AG10803 (cell line): ENCODE data around the gene PIK3R1.

Experiments used
- DNase-seq: peaks from one replicate; pipeline ENCODE4 v3.0.0; 2010; ENCODE audit warnings: low read depth
- H3K4me3 ChIP-seq: 2 replicates; pipeline ENCODE4 v1.5.1; 2011; ENCODE audit warnings: mild to moderate bottlenecking, low read length, control low read depth
- TF ChIP-seq, protein P1 (sequence below): conservative IDR thresholded peaks from 2 replicates; pipeline ENCODE4 v1.5.1; 2011; ENCODE audit warnings: mild to moderate bottlenecking, low read length, control low read depth, inconsistent platforms

The PIK3R1 gene

DNA sequence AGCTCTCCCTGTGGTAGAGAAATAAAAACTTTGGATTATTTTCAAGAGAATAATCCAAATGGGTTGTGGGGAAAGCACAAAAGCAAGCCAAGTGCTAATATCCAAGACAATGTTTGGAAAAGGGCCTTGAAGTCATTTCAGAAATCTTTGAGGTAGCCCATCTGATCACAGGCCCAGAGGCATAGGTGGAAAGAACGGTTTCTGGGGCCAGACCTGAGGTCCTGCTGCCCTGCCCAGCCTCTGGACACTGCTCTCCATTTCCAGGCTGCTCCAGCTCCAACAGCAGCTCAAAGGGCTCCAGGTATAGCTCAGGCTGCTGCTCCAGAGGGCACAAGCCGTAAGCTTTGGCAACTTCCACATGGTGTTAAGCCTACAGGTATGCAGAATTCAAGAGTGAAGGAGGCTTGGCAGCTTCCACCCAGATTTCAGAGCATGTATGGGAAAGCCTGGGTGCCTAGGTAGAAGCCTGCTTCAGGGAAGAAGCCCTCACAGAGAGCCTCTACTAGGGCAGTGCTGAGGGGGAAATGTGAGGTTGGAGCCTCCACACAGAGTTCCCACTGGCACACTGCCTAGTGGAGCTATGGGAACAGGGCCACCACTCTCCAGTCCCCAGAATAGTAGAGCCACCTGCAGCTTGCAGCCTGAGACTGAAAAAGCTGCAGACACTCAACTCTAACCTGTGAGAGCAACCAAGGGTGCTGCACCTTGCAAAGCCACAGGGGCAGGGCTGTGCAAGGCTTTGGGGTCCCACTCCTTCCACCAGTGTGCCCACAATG is 133.1 kb downstream of the PIK3R1 start:
- TF ChIP-seq, protein P1, sequence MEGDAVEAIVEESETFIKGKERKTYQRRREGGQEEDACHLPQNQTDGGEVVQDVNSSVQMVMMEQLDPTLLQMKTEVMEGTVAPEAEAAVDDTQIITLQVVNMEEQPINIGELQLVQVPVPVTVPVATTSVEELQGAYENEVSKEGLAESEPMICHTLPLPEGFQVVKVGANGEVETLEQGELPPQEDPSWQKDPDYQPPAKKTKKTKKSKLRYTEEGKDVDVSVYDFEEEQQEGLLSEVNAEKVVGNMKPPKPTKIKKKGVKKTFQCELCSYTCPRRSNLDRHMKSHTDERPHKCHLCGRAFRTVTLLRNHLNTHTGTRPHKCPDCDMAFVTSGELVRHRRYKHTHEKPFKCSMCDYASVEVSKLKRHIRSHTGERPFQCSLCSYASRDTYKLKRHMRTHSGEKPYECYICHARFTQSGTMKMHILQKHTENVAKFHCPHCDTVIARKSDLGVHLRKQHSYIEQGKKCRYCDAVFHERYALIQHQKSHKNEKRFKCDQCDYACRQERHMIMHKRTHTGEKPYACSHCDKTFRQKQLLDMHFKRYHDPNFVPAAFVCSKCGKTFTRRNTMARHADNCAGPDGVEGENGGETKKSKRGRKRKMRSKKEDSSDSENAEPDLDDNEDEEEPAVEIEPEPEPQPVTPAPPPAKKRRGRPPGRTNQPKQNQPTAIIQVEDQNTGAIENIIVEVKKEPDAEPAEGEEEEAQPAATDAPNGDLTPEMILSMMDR: no peak
- DNase-seq: no peak
- H3K4me3 ChIP-seq: no peak overlapping the region

DNA sequence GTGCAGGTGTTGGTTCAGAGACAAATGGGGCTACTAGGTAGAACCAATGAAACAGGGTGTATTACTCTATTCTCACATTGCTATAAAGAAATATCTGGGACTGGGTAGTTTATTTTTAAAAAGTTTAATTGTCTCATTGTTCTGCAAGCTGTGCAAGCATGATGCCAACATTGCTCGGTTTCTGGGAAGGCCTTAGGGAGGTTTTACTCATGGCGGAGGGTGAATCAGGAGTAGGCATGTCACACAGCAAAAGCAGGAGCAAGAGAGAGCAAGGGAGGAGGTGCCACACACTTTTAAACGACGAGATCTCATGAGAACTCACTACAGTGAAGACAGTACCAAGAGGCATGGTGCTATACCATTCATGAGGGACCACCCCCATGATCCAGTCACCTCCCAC is 134.6 kb downstream of the PIK3R1 start:
- no peak overlapping the region for H3K4me3 ChIP-seq
- TF ChIP-seq, protein P1: no peak
- DNase-seq: no peak
